Stomach smooth muscle (tissue), 2 donors: Measurements from ENCODE around the gene ARHGAP5.

Experiments used
- H3K27ac ChIP-seq: one replicate; pipeline ENCODE4 v1.7.0; 2013; ENCODE audit warnings: mild to moderate bottlenecking, low read length, inconsistent platforms
- H3K27me3 ChIP-seq, 2 donors: one replicate each; pipeline ENCODE4 v1.7.0; 2013; ENCODE audit warnings: low read length in 2 of 2; ENCODE audit not compliant: insufficient read depth in 2 of 2, control insufficient read depth in 1 of 2
- H3K36me3 ChIP-seq, 2 donors: one replicate each; pipeline ENCODE4 v1.7.0; 2013; ENCODE audit warnings: low read length in 2 of 2; ENCODE audit not compliant: control insufficient read depth in 2 of 2, insufficient read depth in 2 of 2
- H3K4me1 ChIP-seq: one replicate; pipeline ENCODE4 v1.7.0; 2013; ENCODE audit warnings: low read length; ENCODE audit not compliant: control insufficient read depth, insufficient read depth
- H3K4me3 ChIP-seq, 2 donors: one replicate each; pipeline ENCODE4 v1.7.0; 2013; ENCODE audit warnings: low read length in 2 of 2
- H3K9ac ChIP-seq, 2 donors: one replicate each; pipeline ENCODE4 v1.7.0; 2013; ENCODE audit warnings: low read length in 2 of 2, mild to moderate bottlenecking in 1 of 2
- H3K9me3 ChIP-seq, 2 donors: one replicate each; pipeline ENCODE4 v1.7.0; 2013; ENCODE audit warnings: low read length in 2 of 2; ENCODE audit not compliant: control insufficient read depth in 2 of 2
- donor health status: healthy.
- donor health status: Pancreatic carcinoma.

ARHGAP5 gene

DNA sequence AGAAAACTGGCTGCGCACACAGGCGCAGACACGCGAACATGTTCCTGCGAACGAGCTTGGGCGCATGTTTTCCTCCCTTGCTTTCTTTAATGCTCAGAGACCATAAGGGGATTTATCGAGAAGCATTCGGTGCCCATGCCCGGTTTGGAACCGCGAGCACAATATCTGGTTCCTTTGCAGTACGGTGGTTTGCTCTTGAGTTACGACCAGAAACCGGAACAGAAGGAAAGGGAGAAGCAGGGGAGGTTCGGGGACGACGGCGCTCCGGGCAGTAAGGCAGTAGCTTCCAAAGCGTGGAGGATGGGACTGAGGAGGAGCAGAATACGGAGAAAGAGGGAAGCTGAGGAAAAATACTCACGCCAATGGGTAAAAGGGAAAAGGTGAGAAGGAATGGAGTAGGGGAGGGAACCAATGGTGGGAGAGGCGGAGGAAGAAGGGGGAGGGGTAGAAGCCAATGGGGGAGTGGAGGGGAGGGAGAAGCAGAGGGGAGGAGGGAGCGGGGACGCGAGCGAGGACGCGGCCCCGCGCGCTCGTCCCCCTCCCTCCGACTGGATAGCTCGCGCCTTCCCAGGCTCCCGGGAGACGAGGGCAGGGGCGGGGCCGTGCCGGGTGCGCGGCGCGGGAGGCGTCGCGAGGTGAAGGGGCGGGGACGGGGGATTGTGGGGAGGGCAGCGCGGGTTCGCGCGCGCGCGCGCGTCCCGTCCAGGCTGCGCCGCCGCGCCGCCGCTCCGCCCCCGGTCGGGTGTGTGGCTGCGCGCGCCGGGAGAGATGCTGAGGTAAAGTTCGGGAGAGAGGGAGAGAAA, 625 bp upstream of the ARHGAP5 start:
- peak overlapping the region; percentile 93 to 95 for H3K9ac ChIP-seq
- no peaks in the 10 kb centered on the region for H3K36me3 ChIP-seq
- no peaks in the 10 kb centered on the region for H3K27me3 ChIP-seq
- H3K27ac ChIP-seq, result peak overlapping the region; percentile 95
- H3K9me3 ChIP-seq, result no peaks in the 10 kb centered on the region
- H3K4me3 ChIP-seq, result peak overlapping the region; percentile 90 to 95
- peaks cover 13% of the 10 kb centered on the region for H3K4me1 ChIP-seq

DNA sequence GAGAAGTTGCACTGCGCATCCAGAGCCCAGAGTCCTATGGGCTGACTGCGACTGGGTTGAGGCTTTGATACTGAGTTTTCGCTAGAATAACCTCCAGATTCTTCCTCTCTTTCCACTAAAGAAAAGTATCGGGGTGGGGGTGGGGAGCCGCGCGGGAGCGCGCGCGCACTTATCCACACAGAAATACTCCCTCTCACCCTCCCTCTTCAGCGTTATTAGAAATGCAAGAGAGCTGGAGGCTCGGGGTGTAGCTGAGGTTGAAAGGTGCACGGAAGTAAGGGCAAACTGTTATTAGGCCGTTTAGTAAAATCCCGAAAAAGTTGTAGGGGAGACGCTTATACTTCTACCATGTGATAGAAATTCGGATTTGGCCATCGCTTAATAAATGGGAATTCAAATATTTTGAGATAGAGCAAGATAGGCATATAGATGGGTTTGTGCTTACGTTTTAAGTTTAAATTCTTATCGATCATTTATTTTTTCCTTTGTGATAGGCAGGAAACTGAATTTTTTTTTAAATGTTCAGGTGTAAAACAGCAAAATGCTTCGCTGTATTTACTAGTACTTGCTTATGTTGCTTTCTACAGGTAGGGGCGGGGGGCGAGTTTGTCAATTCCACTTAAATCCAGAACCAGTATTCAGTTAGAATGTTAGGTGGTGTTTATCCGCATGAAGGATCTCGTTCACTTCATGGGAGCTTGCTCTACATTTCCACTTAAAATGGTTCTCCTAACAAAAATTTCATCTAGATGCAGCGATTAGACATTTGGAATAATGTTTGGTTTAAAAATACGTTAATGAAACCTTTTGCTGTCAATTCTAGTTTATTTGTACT, 1.1 kb downstream of the ARHGAP5 start:
- Histone ChIP-seq H3K9me3 (no peaks in the 10 kb centered on the region), H3K9ac (peak overlapping the region; percentile 81 to 90), H3K36me3 (no peaks in the 10 kb centered on the region), H3K4me3 (peak overlapping the region; percentile 89 to 90), H3K27ac (peak overlapping the region; percentile 92), H3K27me3 (no peaks in the 10 kb centered on the region), H3K4me1 (peaks cover 7% of the 10 kb centered on the region)

DNA sequence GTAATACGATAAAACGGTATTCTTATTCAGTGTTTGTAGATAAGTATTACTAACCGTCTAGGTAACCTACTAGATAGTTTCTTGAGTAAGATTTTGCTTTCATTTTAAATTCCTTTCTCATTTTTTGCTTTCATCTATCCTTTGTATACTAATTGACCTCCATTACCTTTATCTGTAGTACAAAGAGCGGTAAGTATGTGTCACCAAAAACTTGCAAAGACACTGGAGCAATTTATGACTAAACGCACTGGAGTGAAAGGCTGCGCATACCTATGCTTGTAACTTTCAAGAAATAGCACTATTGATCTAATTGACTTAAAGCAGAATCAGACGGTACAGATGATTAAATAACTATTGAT, 1.7 kb downstream of the ARHGAP5 start:
- Histone ChIP-seq H3K9ac (peak overlapping the region in 1 of 2 donors; percentile 81), H3K36me3 (no peaks in the 10 kb centered on the region), H3K9me3 (no peaks in the 10 kb centered on the region), H3K4me3 (peak overlapping the region; percentile 89 to 90), H3K4me1 (peaks cover 7% of the 10 kb centered on the region), H3K27me3 (no peaks in the 10 kb centered on the region), H3K27ac (no peak overlapping the region)

DNA sequence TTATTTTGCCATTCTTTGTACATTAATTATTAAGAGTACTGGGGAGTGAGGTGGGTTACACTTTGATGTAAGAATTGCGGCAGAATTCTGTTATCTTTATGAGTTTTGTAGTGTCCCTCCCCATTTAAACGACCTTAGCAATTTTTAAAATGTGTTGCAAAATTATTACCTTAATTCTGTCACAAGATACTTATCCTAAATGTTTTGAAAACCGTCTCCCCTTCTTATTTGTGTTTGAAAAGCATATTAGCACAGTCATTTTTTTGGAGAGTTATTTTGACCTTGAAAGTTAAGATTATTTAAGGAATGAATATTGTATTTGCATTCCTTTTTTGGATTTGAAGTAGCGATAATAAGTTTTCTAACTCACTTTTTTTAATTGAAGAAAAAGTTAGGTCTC, 2.2 kb downstream of the ARHGAP5 start:
- Histone ChIP-seq H3K9ac (no peak overlapping the region), H3K4me1 (peaks cover 4% of the 10 kb centered on the region), H3K36me3 (no peaks in the 10 kb centered on the region), H3K9me3 (no peaks in the 10 kb centered on the region), H3K27me3 (no peaks in the 10 kb centered on the region), H3K4me3 (peak overlapping the region; percentile 89 to 90), H3K27ac (no peak overlapping the region)

DNA sequence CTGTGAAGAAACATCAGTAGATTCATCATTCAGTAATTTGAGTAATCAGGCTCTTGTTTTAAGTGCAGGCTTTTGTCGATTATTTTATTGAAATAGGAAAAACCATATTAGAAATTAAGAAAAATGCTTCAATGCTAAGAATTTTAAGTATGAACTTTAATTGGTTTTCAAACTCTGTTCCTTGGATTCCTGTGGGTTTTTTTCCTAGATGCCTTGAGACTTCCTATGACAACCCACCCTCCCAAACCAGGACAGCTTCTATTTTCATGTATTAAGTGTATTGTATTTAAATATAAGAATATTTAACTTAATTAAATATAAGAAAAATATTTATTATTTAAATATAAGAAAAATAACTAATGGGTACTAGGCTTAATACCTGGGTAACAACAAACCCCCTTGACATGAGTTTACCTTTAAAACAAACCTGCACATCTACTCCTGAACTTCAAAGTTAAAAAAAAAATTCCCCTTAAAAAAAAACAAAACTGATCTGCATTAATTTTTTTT, 3.0 kb downstream of the ARHGAP5 start:
- Histone ChIP-seq H3K4me1 (peaks cover 3% of the 10 kb centered on the region), H3K27me3 (no peaks in the 10 kb centered on the region), H3K4me3 (no peak overlapping the region), H3K9ac (no peak overlapping the region), H3K27ac (no peak overlapping the region), H3K9me3 (no peaks in the 10 kb centered on the region), H3K36me3 (no peaks in the 10 kb centered on the region)

DNA sequence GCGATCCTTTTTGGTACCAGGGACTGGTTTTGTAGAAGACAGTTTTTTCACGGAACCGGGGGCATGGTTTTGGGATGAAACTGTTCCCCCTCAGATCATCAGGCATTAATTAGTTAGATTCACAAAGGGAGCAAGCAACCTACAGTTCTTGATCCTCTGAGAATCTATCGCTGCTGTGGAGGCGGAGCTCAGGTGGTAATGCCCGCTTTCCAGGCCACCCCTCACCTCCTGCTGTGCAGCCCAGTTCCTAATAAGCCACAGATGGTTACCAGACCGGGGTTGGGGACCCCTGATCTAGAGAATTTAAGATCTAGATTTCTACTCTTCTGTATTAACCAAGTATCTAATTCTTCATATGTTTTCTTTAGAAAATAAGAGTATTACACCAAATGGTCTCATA, 4.8 kb downstream of the ARHGAP5 start:
- no peak overlapping the region for H3K9ac ChIP-seq
- H3K36me3 ChIP-seq, result no peaks in the 10 kb centered on the region
- H3K9me3 ChIP-seq, result no peaks in the 10 kb centered on the region
- no peaks in the 10 kb centered on the region for H3K27me3 ChIP-seq
- no peak overlapping the region for H3K27ac ChIP-seq
- no peak overlapping the region for H3K4me3 ChIP-seq
- H3K4me1 ChIP-seq, result peaks cover 5% of the 10 kb centered on the region

DNA sequence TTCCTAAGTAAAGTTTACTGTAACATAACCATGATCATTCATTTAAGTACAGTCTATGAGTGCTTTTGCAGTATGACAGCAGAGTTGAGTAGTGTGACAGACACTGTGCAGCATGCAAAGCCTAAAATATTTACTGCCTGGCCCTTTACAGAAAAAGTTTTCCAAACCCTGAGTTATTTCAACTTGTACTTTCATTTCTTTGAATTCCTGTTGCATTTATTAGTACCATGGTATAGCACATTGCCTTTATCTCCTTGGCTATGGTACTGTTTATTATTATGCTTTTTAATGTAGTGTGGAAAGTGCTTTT, 6.2 kb downstream of the ARHGAP5 start:
- no peak overlapping the region for H3K9ac ChIP-seq
- H3K4me3 ChIP-seq, result no peak overlapping the region
- peaks cover 5% of the 10 kb centered on the region for H3K4me1 ChIP-seq
- no peak overlapping the region for H3K27ac ChIP-seq
- no peaks in the 10 kb centered on the region for H3K36me3 ChIP-seq
- no peaks in the 10 kb centered on the region for H3K9me3 ChIP-seq
- no peaks in the 10 kb centered on the region for H3K27me3 ChIP-seq

DNA sequence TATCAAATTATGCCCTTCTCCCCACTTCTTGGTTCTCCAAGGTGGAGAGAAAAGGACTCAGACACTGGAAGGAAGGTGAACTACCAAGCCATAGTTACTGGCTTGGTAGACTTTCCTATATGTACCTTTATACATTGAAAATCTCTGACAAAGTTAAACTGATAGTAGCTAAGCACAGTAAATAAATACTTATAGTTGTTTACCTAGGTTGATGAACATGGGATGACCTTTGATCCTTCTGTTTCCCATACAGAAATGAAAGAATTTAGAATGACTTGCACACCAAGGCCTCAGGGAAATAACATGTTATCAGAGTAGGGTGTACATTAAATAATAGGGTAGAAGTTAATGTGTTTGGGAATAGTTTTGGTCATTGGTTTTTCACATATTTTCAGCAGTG, 6.7 kb downstream of the ARHGAP5 start:
- Histone ChIP-seq H3K9ac (no peak overlapping the region), H3K27me3 (no peaks in the 10 kb centered on the region), H3K27ac (no peak overlapping the region), H3K9me3 (no peaks in the 10 kb centered on the region), H3K4me3 (no peak overlapping the region), H3K4me1 (peaks cover 5% of the 10 kb centered on the region), H3K36me3 (no peaks in the 10 kb centered on the region)

DNA sequence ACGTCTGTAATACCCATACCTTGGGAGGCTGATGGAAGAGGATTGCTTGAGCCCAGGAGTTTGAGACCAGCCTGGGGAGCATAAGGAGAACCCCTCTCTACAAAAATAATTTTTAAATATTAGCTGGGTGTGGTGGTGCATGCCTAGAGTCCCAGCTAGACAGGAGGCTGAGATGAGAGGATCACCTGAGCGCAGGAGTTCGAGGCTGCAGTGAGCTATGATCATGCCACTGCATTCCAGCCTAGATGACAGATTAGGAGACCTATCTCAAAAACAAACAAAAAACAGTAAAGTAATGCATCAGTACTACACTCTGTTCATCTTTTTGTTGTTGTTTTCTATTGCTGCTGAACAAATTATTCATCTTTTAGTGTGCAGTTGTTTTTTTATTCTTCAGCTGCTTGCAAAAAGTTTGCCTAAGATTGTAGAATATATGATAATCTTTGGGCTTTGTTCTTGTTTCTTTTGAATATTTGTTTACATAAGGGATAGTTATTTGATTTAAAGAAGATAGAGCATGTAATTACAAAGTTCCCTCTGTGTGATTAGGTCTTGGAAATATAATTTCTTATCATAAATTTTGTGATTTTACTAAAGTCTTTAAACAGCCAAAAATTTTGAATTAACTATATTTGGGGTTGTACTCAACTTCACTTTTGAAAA, 8.2 kb downstream of the ARHGAP5 start:
- Histone ChIP-seq H3K9ac (no peak overlapping the region), H3K27ac (no peak overlapping the region), H3K36me3 (no peaks in the 10 kb centered on the region), H3K27me3 (no peaks in the 10 kb centered on the region), H3K9me3 (no peaks in the 10 kb centered on the region), H3K4me1 (peaks cover 5% of the 10 kb centered on the region), H3K4me3 (no peak overlapping the region)

DNA sequence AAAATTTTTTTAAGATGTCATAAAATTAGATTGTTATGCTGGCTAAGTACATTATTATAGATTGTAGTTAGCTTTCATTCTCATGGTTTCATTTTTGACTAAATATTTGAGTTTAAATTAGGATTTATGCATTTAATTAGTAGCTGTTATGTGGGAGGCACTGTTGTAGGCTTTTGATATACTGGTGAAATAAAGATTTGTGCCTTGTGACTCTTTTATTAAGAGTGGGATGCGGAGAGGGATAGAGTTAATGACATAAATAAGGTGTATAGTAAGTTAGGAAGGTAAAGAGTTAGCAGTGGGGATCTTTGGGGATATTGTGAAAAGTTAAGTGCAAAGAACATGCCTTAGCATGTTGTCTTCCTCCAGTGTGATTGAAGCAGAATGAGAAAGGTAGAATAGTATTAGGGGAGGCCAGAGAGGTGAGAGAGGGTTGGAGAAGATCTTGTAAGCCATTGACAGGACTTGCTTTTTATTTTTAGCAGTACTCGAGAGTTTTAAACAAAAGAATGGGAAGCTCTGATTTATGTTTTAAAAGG, 8.8 kb downstream of the ARHGAP5 start:
- Histone ChIP-seq H3K9ac (no peak overlapping the region), H3K4me3 (no peak overlapping the region), H3K27me3 (no peaks in the 10 kb centered on the region), H3K9me3 (no peaks in the 10 kb centered on the region), H3K27ac (no peak overlapping the region), H3K36me3 (peaks cover 3% of the 10 kb centered on the region in 2 donors), H3K4me1 (peaks cover 5% of the 10 kb centered on the region)
